Measurements from ENCODE around the gene BCL2L1. TPM values are rescaled to one million over a fixed set of nuclear protein-coding genes. Genes with fewer than 3 reads are reported as not detected.

The BCL2L1 gene
- total and polyA plus RNA-seq, 2 donors (not counting 3 experiments of a cell fraction or from before 2014, with no cell fraction given), result 78.0 to 101 TPM

DNA sequence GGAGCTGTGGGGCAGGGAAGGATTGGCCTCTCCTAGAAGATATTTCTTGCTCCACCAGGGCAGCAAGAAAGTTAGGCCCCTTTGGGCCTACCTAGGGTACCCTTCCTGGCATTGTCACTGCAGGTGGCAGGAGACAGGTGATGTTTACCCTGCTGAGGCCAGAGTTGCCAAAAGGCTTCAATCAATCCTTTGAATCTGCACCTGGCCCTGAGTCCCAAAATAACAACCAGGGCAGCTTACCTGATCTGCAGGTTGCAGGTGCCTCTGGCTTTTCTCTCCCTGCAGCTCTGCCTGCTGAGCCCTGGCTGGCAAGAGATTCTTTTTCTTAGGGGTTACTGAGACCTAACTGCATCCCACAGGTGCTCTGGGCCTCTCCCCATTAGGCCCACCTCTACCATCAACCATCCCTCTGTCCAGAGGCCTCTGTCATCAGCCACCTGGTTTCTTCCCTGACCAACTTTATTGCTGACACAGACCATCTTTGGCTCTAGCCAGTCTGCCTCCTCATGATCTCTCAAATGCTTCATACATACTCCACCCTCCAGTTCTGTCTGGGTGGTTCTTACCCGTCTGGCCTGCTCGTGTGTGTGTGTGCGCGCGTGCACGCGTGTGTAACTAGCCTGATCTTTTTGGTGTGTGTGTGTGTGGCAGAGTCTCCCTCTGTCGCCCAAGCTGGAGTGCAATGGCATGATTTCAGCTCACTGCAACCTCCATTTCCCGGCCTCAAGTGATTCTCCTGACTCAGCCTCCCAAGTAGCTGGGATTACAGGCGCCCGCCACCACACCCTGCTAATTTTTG, 13.7 kb downstream of the BCL2L1 start:
- H3K4me1 ChIP-seq (ENCODE audit: control insufficient read depth, extremely low read depth, insufficient read depth, low read length), result peaks cover 50% of the 10 kb centered on the region
- H3K4me2 ChIP-seq (ENCODE audit: insufficient read depth, low read length), result no peak overlapping the region
- BruUV-seq (replicated peaks), result no TSS peak
- no peak overlapping the region for H3K9ac ChIP-seq (replicated peaks; ENCODE audit: extremely low read depth, insufficient read depth, low read length)
- H3K27ac ChIP-seq (ENCODE audit: insufficient read depth, low read depth, low read length), result no peak overlapping the region
- FAIRE-seq (no peak), DNase-seq (ENCODE audit: low read depth, low spot score) (no peak)
- ChIA-PET CTCF (interaction anchor here (0.6 to 5.8 kb wide), 4 partner anchors 11 to 47 kb away, joined by 3 to 30 read pairs (median 4); partner anchors contain the start of gene BCL2L1), POLR2A (no interaction called here)
- H3K27me3 ChIP-seq (ENCODE audit: control insufficient read depth in 2 of 2, insufficient read depth in 2 of 2, low read length in 2 of 2), result no peaks in the 10 kb centered on the region
- peaks cover 81% of the 10 kb centered on the region for H3K79me2 ChIP-seq (ENCODE audit: control insufficient read depth, insufficient read depth, low read length)
- no peak overlapping the region for H2AFZ ChIP-seq (ENCODE audit: low read depth, low read length)
- intact Hi-C loops (cut with micrococcal nuclease) (no loop called here), dilution Hi-C loops (cut with MboI; ENCODE audit: extremely low pct_ligation_motif_present, low sequenced_read_pairs) (no loop called here)
- peaks cover 16 to 20% of the 10 kb centered on the region in 2 experiments for H3K36me3 ChIP-seq (ENCODE audit: control insufficient read depth in 2 of 2, extremely low read depth in 1 of 2, insufficient read depth in 2 of 2, low read length in 2 of 2)
- H4K20me1 ChIP-seq (replicated peaks; ENCODE audit: control insufficient read depth, extremely low read depth, insufficient read depth, low read length), result no peaks in the 10 kb centered on the region
- no peaks in the 10 kb centered on the region for H3K9me3 ChIP-seq (replicated peaks; ENCODE audit: control insufficient read depth, insufficient read depth, low read length)
- no peak overlapping the region for H3K4me3 ChIP-seq (replicated peaks in 1 of 3; ENCODE audit: insufficient read depth in 1 of 3, low read depth in 1 of 3, low read length in 3 of 3)
- no peak for TF ChIP-seq GATA2 (IDR thresholded peaks at IDR 0.05; ENCODE audit: insufficient read depth, insufficient read length, low read depth, low read length)
- no peak for TF ChIP-seq POLR2A (IDR thresholded peaks at IDR 0.05; ENCODE audit: low read depth, low read length)
- no peak for TF ChIP-seq POLR2AphosphoS5 (IDR thresholded peaks at IDR 0.05; ENCODE audit: insufficient read depth, low read depth, low read length)
- TF ChIP-seq JUN (IDR thresholded peaks at IDR 0.05; ENCODE audit: borderline replicate concordance, insufficient read depth, insufficient read length, low read depth), result no peak
- no peak for TF ChIP-seq MYC (IDR thresholded peaks at IDR 0.05; ENCODE audit: low read depth, low read length)
- TF ChIP-seq, protein P1, sequence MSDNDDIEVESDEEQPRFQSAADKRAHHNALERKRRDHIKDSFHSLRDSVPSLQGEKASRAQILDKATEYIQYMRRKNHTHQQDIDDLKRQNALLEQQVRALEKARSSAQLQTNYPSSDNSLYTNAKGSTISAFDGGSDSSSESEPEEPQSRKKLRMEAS (IDR thresholded peaks at IDR 0.05; ENCODE audit: insufficient read depth, insufficient read length), result no peak
- no peak for TF ChIP-seq CTCF (IDR thresholded peaks at IDR 0.05; ENCODE audit: extremely low read depth in 1 of 2, insufficient read depth in 1 of 2, low read depth in 1 of 2, low read length in 2 of 2)
- no peak for TF ChIP-seq FOS (IDR thresholded peaks at IDR 0.05; ENCODE audit: borderline replicate concordance, insufficient read depth, low read length)
- no peak for TF ChIP-seq EZH2 (IDR thresholded peaks at IDR 0.05; ENCODE audit: borderline replicate concordance, low read depth, low read length, severe bottlenecking)
- H3K9me1 ChIP-seq (replicated peaks; ENCODE audit: control insufficient read depth, extremely low read depth, insufficient read depth, low read length), result no peaks in the 10 kb centered on the region

Measured in endothelial cell of umbilical vein (primary cell).